Activated B cell treated with CpG ODN at 0.5 μM for 24 hours (primary cell): ENCODE measurements around the gene MFAP2. TPM values are rescaled to one million over a fixed set of nuclear protein-coding genes. Genes with fewer than 3 reads are reported as not detected.

Source experiments
- ATAC-seq: fragments of 200-7000 bp; cut with Tn5 transposase; one replicate; pipeline ENCODE4 v1.10.0; 2021; ENCODE audit warnings: low read depth, mild to moderate bottlenecking, moderate library complexity
- CTCF ChIA-PET: fragments of 350-600 bp; sonication (Branson Sonifier 250); formaldehyde crosslinking; loops from one replicate; lab custom pipeline; 2021; ENCODE audit warnings: antibody characterized with exemption; lab: Charles Lee
- POLR2A ChIA-PET: fragments of 350-600 bp; sonication (Branson Sonifier 250); formaldehyde crosslinking; loops from one replicate; lab custom pipeline; 2021; ENCODE audit warnings: antibody characterized with exemption; lab: Charles Lee
- DNase-seq: peaks from one replicate; pipeline ENCODE4 v3.0.0; 2022
- H3K27ac Mint-ChIP-seq: one replicate; pipeline ENCODE4 v1.8.0; 2020; ENCODE audit warnings: mixed read lengths
- H3K27me3 Mint-ChIP-seq: one replicate; pipeline ENCODE4 v1.8.0; 2021; ENCODE audit warnings: mixed read lengths
- H3K36me3 Mint-ChIP-seq: one replicate; pipeline ENCODE4 v1.8.0; 2021; ENCODE audit warnings: low read depth, mixed read lengths
- H3K4me1 Mint-ChIP-seq: one replicate; pipeline ENCODE4 v1.8.0; 2021; ENCODE audit warnings: mixed read lengths
- H3K4me3 Mint-ChIP-seq: one replicate; pipeline ENCODE4 v1.8.0; 2020; ENCODE audit warnings: mild to moderate bottlenecking, mixed read lengths
- H3K9me3 Mint-ChIP-seq: one replicate; pipeline ENCODE4 v1.8.0; 2020; ENCODE audit warnings: mixed read lengths
- CTCF ChIP-seq: fragments of 200-600 bp; IDR thresholded peaks from one replicate; pipeline ENCODE4 v1.8.0; 2022; ENCODE audit warnings: antibody characterized with exemption, mild to moderate bottlenecking
- intact Hi-C: fragments of 100-400 bp; cut with micrococcal nuclease; formaldehyde crosslinking; loops from one replicate; pipeline ENCODE4 v1.15.1; 2024
- total RNA-seq: library from RNA; stranded (reverse); gene quantifications from 2 replicates; pipeline ENCODE4 v1.2.3, GENCODE V29; 2022

MFAP2 gene
- total RNA-seq, 1 donor from 2014 or later, result not detected

GRCh38 chr1:16986962-16987361, 6.5 kb upstream of the MFAP2 start:
- no peak for TF ChIP-seq CTCF
- no peaks in the 10 kb centered on the region for H3K9me3 Mint-ChIP-seq
- peaks cover 35% of the 10 kb centered on the region for H3K36me3 Mint-ChIP-seq
- ChIA-PET POLR2A (no interaction called here), CTCF (no interaction called here)
- ATAC-seq (no peak), DNase-seq (no peak)
- no peak overlapping the region for H3K4me3 Mint-ChIP-seq
- H3K4me1 Mint-ChIP-seq, result no peaks in the 10 kb centered on the region
- H3K27ac Mint-ChIP-seq, result no peak overlapping the region
- H3K27me3 Mint-ChIP-seq, result peaks cover 9% of the 10 kb centered on the region
- intact Hi-C loops, result no loop called here

GRCh38 chr1:16986560-16986959, 6.1 kb upstream of the MFAP2 start:
- H3K27me3 Mint-ChIP-seq, result peaks cover 11% of the 10 kb centered on the region
- intact Hi-C loops, result no loop called here
- H3K9me3 Mint-ChIP-seq, result no peaks in the 10 kb centered on the region
- POLR2A ChIA-PET, result no interaction called here
- H3K4me3 Mint-ChIP-seq, result no peak overlapping the region
- H3K4me1 Mint-ChIP-seq, result no peaks in the 10 kb centered on the region
- TF ChIP-seq CTCF, result no peak
- CTCF ChIA-PET, result no interaction called here
- H3K27ac Mint-ChIP-seq, result no peak overlapping the region
- DNase-seq (no peak), ATAC-seq (no peak)
- H3K36me3 Mint-ChIP-seq, result peaks cover 35% of the 10 kb centered on the region

GRCh38 chr1:16986113-16986512, 5.7 kb upstream of the MFAP2 start:
- H3K27me3 Mint-ChIP-seq, result peaks cover 16% of the 10 kb centered on the region
- POLR2A ChIA-PET, result no interaction called here
- ATAC-seq (no peak), DNase-seq (no peak)
- no peak overlapping the region for H3K27ac Mint-ChIP-seq
- CTCF ChIA-PET, result no interaction called here
- intact Hi-C loops, result no loop called here
- peaks cover 3% of the 10 kb centered on the region for H3K4me1 Mint-ChIP-seq
- H3K4me3 Mint-ChIP-seq, result no peak overlapping the region
- peaks cover 31% of the 10 kb centered on the region for H3K36me3 Mint-ChIP-seq
- TF ChIP-seq CTCF, result no peak
- no peaks in the 10 kb centered on the region for H3K9me3 Mint-ChIP-seq

- peaks cover 8% of the 10 kb centered on the region for H3K4me1 Mint-ChIP-seq
- ATAC-seq (no peak), DNase-seq (no peak)
- H3K27ac Mint-ChIP-seq, result no peak overlapping the region
- peaks cover 25% of the 10 kb centered on the region for H3K36me3 Mint-ChIP-seq
- TF ChIP-seq CTCF, result no peak
- intact Hi-C loops, result no loop called here
- ChIA-PET CTCF (interaction anchor here (0.7 kb wide), 1 partner anchor 24 kb away, joined by 3 read pairs; no protein-coding TSS in a partner anchor), POLR2A (no interaction called here)
- no peak overlapping the region for H3K4me3 Mint-ChIP-seq
- H3K27me3 Mint-ChIP-seq, result peaks cover 21% of the 10 kb centered on the region
- H3K9me3 Mint-ChIP-seq, result no peaks in the 10 kb centered on the region
Observed at GRCh38 chr1:16984717-16985116, 4.3 kb upstream of the MFAP2 start.

- H3K27me3 Mint-ChIP-seq, result peaks cover 21% of the 10 kb centered on the region
- intact Hi-C loops, result no loop called here
- H3K27ac Mint-ChIP-seq, result no peak overlapping the region
- ATAC-seq (no peak), DNase-seq (no peak)
- no peak for TF ChIP-seq CTCF
- H3K4me1 Mint-ChIP-seq, result peaks cover 8% of the 10 kb centered on the region
- H3K9me3 Mint-ChIP-seq, result no peaks in the 10 kb centered on the region
- ChIA-PET POLR2A (no interaction called here), CTCF (no interaction called here)
- H3K36me3 Mint-ChIP-seq, result peaks cover 21% of the 10 kb centered on the region
- no peak overlapping the region for H3K4me3 Mint-ChIP-seq
Observed at GRCh38 chr1:16983649-16984048, 3.2 kb upstream of the MFAP2 start.
